DMS79 treated with DMSO at 0.1 percent for 48 hours (cell line): ENCODE data around the gene LINC00237.

Experiments
- DNase-seq: peaks from one replicate; lab custom pipeline; 2025; lab: John Stamatoyannopoulos, UW

The LINC00237 gene

DNA sequence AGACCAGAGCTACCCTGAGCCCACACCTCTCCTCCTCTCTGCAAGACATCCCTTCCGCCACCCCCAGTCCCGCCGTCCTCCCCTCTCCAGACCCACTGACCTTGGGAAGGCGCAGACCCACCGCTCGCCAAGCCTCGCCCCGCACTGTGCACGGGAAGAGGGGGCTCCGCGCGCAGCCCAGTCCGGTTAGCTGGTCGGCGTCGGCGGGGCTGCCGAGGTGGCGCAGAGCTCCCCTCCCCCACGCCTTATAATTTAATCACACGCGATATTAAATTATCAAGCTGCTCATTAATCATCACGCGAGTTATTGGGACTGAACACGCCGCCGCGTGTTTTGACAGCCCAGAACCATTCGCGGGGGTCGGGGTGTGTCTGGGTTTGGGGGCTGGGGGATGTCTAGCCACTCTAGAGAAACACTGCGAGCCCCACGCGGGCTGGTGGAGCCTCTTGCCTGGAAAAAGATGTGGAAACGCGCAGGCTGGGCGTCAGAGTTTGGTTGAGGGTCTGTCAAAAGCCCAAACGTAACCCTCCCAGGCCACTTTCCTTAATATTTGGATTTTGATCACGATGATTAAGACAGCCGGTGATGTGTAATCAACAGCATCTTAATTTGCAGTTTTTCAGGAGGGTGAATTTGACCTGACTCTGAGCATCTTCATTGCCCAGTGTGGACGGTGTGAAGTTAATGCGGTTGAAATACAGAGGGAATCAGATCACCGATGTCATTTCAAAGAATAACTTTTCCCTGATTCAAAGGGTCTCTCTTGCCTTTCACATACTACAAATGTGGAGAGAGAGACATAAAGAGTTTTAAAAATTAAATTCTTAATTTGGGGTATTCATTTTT lies at the start of gene LINC00237:
Gene LINC00237, minus strand, starts transcription at position 188 of the 847 bp plus-strand sequence.
- no peak for DNase-seq

- DNase-seq = no peak
These were observed 49.1 kb upstream of the LINC00237 start for GRCh38 chr20:21155268-21155667.

DNA sequence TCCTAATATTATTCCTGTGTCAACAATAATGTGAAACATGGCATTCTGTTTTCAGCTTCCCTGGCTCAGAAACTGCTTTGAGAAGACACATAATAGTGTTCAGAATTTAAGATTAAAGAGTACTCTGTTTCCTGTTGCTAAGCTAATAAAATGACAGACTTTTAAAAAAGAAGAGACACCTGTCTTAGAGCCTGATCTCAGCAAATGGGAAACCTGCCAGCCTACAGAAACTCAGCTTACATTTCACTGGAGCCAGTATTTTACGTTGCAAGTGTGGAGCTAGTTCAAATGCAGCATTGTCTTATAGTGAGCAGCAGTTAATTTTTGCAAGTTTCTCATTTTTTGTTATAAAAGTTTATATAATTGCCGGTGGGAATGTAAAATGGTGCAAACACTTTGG lies 48.5 kb upstream of the LINC00237 start:
- DNase-seq = no peak

GRCh38 chr20:21151791-21152190 lies 45.6 kb upstream of the LINC00237 start:
- no peak for DNase-seq

- DNase-seq = no peak
These were observed 43.2 kb upstream of the LINC00237 start for GRCh38 chr20:21149344-21149743.

DNA sequence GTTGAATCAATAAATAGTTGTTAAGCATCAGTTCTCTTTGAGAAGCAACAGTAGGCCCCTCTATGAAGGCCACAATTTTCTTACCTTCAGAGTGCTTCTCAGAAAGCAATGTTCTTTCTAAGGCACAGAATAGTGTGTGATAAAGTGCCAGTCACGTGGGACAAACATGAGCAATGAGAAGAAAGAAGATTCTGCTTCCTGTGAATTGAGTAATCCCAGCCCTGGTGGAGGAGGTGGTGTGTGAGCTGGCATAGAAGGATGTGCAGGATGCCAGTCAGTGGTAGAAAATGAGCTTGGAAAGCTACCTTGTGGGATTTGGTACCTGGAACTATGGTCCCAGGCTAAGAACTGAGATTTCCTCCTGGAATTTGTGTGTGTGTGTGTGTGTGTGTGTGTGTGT lies 41.4 kb upstream of the LINC00237 start:
- no peak for DNase-seq

DNA sequence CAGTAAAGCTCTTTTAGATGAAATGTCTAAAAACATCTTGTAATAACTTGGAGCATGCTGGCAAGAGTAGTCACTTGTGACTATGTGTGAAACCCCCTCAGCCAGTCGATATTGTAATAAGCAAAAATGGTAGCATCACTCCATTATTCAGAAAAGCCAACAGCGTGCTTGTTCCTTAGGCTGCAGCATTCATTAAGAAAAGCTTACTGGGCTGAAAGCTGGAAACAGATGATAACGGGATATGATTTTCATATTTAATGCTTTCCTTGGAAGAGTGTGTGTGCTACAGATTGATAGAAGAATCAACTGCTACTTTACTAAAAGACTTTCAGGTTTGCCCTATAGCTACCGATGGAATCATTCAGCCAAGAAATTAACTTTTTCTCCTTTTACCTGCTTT lies 40.1 kb upstream of the LINC00237 start:
- DNase-seq = no peak

DNA sequence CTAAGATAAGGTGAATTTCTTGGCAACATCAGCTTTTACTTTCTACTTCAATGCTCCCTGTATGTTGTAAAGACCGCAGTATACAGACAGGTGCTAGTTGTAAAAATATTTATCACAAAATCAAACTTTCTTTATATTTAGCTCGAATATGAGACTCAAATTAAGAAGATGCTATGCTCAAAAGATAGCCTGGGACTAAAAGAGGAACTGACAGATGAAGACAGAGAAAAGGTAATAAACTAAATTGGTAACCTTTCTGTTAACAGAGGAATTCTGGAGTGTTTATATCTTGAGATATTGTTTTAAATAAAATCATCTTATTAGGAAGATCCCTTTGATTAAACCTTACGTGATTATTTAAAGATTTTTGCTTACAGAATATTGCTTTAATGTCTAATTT lies 39.3 kb upstream of the LINC00237 start:
- DNase-seq = no peak

- no peak for DNase-seq
These were observed 37.2 kb upstream of the LINC00237 start for GRCh38 chr20:21143194-21143890.

DNA sequence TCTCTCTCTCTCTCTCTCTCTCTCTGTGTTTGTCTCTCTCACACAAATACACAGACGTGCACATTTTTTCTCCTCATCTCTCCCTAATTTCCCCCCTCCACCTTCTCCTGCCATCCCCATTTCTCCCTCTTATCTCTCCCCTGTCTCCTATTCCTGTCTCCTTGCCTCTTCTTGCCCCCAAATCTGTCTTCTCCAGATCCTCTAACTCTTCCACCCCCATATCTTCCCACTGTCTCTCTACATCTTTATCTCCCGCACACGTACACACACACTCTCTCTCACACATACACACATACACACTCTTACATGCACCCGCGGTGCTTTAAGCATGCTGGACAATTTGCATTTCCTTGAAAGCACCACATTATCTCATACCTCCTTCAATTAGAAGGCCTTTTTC lies 35.7 kb upstream of the LINC00237 start:
- no peak for DNase-seq

GRCh38 chr20:21139881-21140566 lies 33.9 kb upstream of the LINC00237 start:
- DNase-seq = no peak

- DNase-seq = peak; percentile 2
These were observed 30.9 kb upstream of the LINC00237 start for GRCh38 chr20:21137078-21137477.

DNA sequence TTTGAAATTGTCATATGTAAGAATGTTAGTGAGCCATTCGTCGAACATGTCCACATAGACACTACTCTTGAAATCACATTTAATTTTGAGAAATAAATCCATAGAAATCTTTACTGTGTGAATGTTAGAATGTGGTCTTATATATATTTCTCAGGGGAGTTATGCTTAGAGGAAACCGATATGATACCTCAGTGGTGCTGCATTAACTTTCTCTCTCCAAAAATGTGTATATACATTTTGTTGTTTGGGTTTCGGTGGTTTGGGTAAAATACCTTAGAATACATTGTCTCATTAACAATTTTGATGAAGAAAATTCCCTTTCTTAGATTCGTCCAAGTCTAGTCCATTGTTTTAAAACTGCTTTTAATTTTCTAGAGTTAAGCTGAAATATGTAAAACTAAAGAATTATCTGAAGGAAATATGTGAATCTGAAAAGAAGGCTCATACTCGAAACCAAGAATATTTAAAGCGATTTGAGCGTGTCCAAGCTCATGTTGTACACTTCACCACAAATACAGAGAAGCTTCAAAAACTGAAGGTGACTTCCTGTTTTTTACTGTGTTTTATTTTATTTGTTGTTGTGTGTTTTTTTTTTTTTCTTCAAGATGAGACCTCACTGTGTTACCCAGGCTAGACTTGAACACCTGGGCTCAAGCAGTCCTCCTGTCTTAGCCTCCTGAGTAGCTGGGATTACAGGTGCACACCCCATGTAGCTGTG lies 30.0 kb upstream of the LINC00237 start:
- DNase-seq = no peak

GRCh38 chr20:21134883-21135493 lies 28.8 kb upstream of the LINC00237 start:
- DNase-seq = no peak

DNA sequence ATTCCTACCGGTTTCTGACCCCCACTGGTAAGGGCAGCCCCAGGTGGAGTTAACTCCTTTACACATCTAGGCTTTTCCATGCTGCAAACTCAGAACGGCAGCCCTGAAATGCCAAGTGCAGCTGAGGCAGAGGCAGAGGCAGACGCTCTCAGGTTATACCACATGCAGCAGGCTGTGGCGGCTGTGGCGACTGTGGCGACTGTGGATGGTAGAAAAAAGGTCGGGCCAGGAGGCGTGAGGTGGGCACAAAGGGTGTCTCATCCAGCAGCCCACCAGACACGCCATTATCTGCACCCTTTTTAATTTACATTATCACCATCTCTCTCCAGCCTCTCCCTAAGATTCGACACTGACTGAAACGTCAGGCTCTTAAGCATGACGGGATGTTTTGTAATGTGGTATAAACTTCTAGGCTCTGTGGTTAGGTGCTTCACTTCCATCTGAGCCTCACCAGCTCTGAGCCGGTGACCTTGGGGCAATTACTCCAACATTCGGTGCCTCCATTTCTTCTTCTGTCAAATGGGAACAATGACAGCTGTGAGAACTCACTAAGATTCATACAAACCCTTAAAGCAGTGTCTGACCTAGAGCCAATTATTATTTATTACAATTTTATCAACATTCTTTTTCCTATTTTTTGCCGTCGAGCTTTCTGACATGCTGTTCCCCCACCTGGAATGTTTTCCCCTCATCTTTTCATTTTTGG lies 27.9 kb upstream of the LINC00237 start:
- DNase-seq = no peak

- DNase-seq = no peak
These were observed 27.2 kb upstream of the LINC00237 start for GRCh38 chr20:21133404-21133803.

DNA sequence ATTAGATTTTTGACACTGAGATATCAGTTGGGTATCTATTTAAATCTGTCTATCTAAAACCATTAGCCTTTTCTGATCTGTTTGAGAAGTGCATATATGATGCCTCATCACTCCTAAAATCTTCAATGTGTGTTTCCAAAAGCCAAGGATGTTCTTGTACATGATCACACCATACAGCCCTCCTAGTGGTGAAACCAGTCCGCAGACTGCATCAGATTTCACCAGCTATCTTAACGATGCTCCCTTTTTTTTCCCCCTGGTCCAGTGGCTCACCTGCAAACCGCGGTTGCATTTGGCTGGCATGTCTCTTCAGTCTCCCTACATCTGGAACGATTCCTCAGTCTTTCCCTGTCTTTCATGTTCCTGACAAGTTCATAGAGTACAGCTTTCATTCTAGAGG lies 23.7 kb upstream of the LINC00237 start:
- no peak for DNase-seq

- DNase-seq = no peak
These were observed 21.2 kb upstream of the LINC00237 start for GRCh38 chr20:21127201-21127981.

GRCh38 chr20:21126581-21126870 lies 20.4 kb upstream of the LINC00237 start:
- no peak for DNase-seq

GRCh38 chr20:21125849-21126580 lies 19.9 kb upstream of the LINC00237 start, which contains the start of gene KIZ:
TSS of gene KIZ (plus strand) at chr20:21126082. CDS start at chr20:21126116, 34 bp downstream.
- DNase-seq = peak; percentile 77
